HG02610 (cell line): ENCODE results near the gene KCNH8.
"Not testable (repeated sequence)": the region's sequence is repeated elsewhere in the genome, so short reads cannot be mapped to it uniquely, and the experiment has no call there.

ENCODE experiments used
- ATAC-seq: cut with Tn5 transposase; IDR thresholded peaks from one replicate; pipeline ENCODE4 v1.9.1; 2021; ENCODE audit warnings: mild to moderate bottlenecking, moderate library complexity; ENCODE audit not compliant: unreplicated experiment

The KCNH8 gene

GRCh38 chr3:19171794-19172193, 23.5 kb downstream of the KCNH8 start:
- ATAC-seq, result no peak

GRCh38 chr3:19173945-19174344, 25.6 kb downstream of the KCNH8 start:
- ATAC-seq, result no peak

GRCh38 chr3:19183584-19183983, 35.3 kb downstream of the KCNH8 start:
- ATAC-seq, result no peak

GRCh38 chr3:19190126-19190525, 41.8 kb downstream of the KCNH8 start:
- ATAC-seq, result no peak

GRCh38 chr3:19190602-19191001, 42.3 kb downstream of the KCNH8 start:
- ATAC-seq, result no peak

GRCh38 chr3:19199131-19199530, 50.8 kb downstream of the KCNH8 start:
- no peak for ATAC-seq

- ATAC-seq, result no peak
Measured at GRCh38 chr3:19202303-19202702, 54.0 kb downstream of the KCNH8 start.

- no peak for ATAC-seq
Measured at GRCh38 chr3:19202754-19203153, 54.4 kb downstream of the KCNH8 start.

- ATAC-seq, result no peak
Measured at GRCh38 chr3:19206540-19206939, 58.2 kb downstream of the KCNH8 start.

GRCh38 chr3:19213603-19214220, 65.4 kb downstream of the KCNH8 start:
- no peak for ATAC-seq

- ATAC-seq, result no peak
Measured at GRCh38 chr3:19215427-19215826, 67.1 kb downstream of the KCNH8 start.

- ATAC-seq, result no peak
Measured at GRCh38 chr3:19216669-19217337, 68.5 kb downstream of the KCNH8 start.

GRCh38 chr3:19220311-19220710, 72.0 kb downstream of the KCNH8 start:
- ATAC-seq, result no peak

- ATAC-seq, result no peak
Measured at GRCh38 chr3:19221081-19221480, 72.8 kb downstream of the KCNH8 start.

- no peak for ATAC-seq
Measured at GRCh38 chr3:19226479-19226878, 78.2 kb downstream of the KCNH8 start.

GRCh38 chr3:19228167-19228566, 79.9 kb downstream of the KCNH8 start:
- ATAC-seq, result no peak

GRCh38 chr3:19229086-19229485, 80.8 kb downstream of the KCNH8 start:
- no peak for ATAC-seq

GRCh38 chr3:19229881-19230280, 81.6 kb downstream of the KCNH8 start:
- ATAC-seq, result peak; percentile 65

- no peak for ATAC-seq
Measured at GRCh38 chr3:19231792-19232461, 83.6 kb downstream of the KCNH8 start.

- ATAC-seq, result no peak
Measured at GRCh38 chr3:19232566-19232965, 84.3 kb downstream of the KCNH8 start.

- not testable (repeated sequence) for ATAC-seq
Measured at GRCh38 chr3:19233882-19234784, 85.8 kb downstream of the KCNH8 start.
